MM.1S (cell line): ENCODE data around the gene SPC25.

ENCODE experiments used
- DNase-seq: peaks from one replicate; pipeline ENCODE4 v3.0.0-alpha.2; 2015
- H2AFZ ChIP-seq: fragments of 300-600 bp; sonication (generic); 2 replicates; pipeline ENCODE4 v1.6.0; 2016; ENCODE audit warnings: antibody characterized with exemption, low read length
- H3F3A ChIP-seq: fragments of 300-600 bp; sonication (generic); 2 replicates; pipeline ENCODE4 v1.6.1; 2016; ENCODE audit warnings: mild to moderate bottlenecking, antibody characterized with exemption, low read length, moderate library complexity, mixed read lengths; ENCODE audit not compliant: insufficient read depth
- H3K27ac ChIP-seq: fragments of 300-600 bp; sonication (generic); 2 replicates; pipeline ENCODE4 v1.5.1; 2016; ENCODE audit warnings: mild to moderate bottlenecking, low read length
- H3K27me3 ChIP-seq: fragments of 300-600 bp; sonication (generic); replicated peaks from 2 replicates; pipeline ENCODE4 v1.6.0; 2016; ENCODE audit warnings: low read length; ENCODE audit not compliant: insufficient read depth
- H3K36me3 ChIP-seq: fragments of 300-600 bp; sonication (generic); replicated peaks from 2 replicates; pipeline ENCODE4 v1.6.1; 2016; ENCODE audit warnings: mild to moderate bottlenecking, low read length, mixed read lengths; ENCODE audit not compliant: insufficient read depth
- H3K4me1 ChIP-seq: fragments of 300-600 bp; sonication (generic); 2 replicates; pipeline ENCODE4 v1.6.1; 2016; ENCODE audit warnings: low read length, mixed read lengths
- H3K4me2 ChIP-seq: fragments of 300-600 bp; sonication (generic); 2 replicates; pipeline ENCODE4 v1.6.0; 2016; ENCODE audit warnings: low read depth, low read length
- H3K4me3 ChIP-seq: fragments of 300-600 bp; sonication (generic); 2 replicates; pipeline ENCODE4 v1.5.1; 2016; ENCODE audit warnings: low read length, mixed read lengths
- H3K79me2 ChIP-seq: fragments of 300-600 bp; sonication (generic); 2 replicates; pipeline ENCODE4 v1.6.1; 2016; ENCODE audit warnings: mixed run types, low read length, mixed read lengths
- H3K9ac ChIP-seq: fragments of 300-600 bp; sonication (generic); 2 replicates; pipeline ENCODE4 v1.6.1; 2016; ENCODE audit warnings: low read length, mixed read lengths
- H3K9me2 ChIP-seq: fragments of 300-600 bp; sonication (generic); replicated peaks from 2 replicates; pipeline ENCODE4 v1.6.1; 2016; ENCODE audit warnings: mild to moderate bottlenecking, low read length, mixed read lengths; ENCODE audit not compliant: insufficient read depth
- H3K9me3 ChIP-seq: fragments of 300-600 bp; sonication (generic); replicated peaks from 2 replicates; pipeline ENCODE4 v1.6.1; 2016; ENCODE audit warnings: mild to moderate bottlenecking, low read length, mixed read lengths; ENCODE audit not compliant: insufficient read depth
- H4K20me1 ChIP-seq: fragments of 300-600 bp; sonication (generic); 2 replicates; pipeline ENCODE4 v1.6.1; 2016; ENCODE audit warnings: mild to moderate bottlenecking, low read length, moderate library complexity, mixed read lengths; ENCODE audit not compliant: insufficient read depth
- EZH2 ChIP-seq: fragments of 300-600 bp; sonication (generic); optimal IDR thresholded peaks from 2 replicates; pipeline ENCODE3; 2017; ENCODE audit warnings: low read depth, mild to moderate bottlenecking, antibody characterized with exemption, low read length, mixed read lengths
- EZH2phosphoT487 ChIP-seq: fragments of 300-600 bp; sonication (generic); IDR thresholded peaks from 2 replicates; pipeline ENCODE4 v1.6.1; 2018; ENCODE audit warnings: antibody characterized with exemption, low read length
- TF ChIP-seq, protein P1 (sequence below): fragments of 300-600 bp; sonication (generic); IDR thresholded peaks from 2 replicates; pipeline ENCODE4 v1.5.1; 2016; ENCODE audit warnings: antibody characterized with exemption, low read length, mixed read lengths

The SPC25 gene

DNA sequence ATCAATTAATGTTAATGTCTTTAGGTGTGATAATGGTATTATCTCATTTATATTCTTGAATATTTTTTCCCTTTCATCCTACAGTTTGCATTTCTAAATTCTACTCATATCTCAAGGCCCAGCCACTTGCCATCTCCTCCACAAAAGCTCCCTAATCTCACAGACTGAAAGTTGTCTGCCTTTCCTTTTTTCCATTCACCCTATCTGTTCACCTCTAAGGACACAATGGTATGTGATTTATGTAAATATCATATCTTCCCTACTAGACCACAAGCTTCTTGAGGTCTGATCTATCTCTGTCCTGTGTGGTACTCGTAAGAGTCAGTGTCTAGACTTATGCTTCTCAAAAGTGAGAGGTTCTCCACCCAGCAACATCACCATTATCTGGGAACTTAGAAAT is 3.9 kb upstream of the SPC25 start:
- Histone ChIP-seq H3K27ac (no peak overlapping the region), H3K79me2 (peaks cover 11% of the 10 kb centered on the region), H3K4me3 (no peak overlapping the region), H4K20me1 (no peaks in the 10 kb centered on the region), H3K9ac (no peak overlapping the region), H3K36me3 (no peaks in the 10 kb centered on the region), H3K9me2 (no peaks in the 10 kb centered on the region), H3K4me2 (no peak overlapping the region), H3K27me3 (no peaks in the 10 kb centered on the region), H3K9me3 (no peaks in the 10 kb centered on the region), H3K4me1 (peaks cover 5% of the 10 kb centered on the region; the same call in 1 of the 2 replicates), H2AFZ (no peak overlapping the region), H3F3A (no peaks in the 10 kb centered on the region)
- DNase-seq = no peak
- TF ChIP-seq EZH2 = no peak
- TF ChIP-seq, protein P1, sequence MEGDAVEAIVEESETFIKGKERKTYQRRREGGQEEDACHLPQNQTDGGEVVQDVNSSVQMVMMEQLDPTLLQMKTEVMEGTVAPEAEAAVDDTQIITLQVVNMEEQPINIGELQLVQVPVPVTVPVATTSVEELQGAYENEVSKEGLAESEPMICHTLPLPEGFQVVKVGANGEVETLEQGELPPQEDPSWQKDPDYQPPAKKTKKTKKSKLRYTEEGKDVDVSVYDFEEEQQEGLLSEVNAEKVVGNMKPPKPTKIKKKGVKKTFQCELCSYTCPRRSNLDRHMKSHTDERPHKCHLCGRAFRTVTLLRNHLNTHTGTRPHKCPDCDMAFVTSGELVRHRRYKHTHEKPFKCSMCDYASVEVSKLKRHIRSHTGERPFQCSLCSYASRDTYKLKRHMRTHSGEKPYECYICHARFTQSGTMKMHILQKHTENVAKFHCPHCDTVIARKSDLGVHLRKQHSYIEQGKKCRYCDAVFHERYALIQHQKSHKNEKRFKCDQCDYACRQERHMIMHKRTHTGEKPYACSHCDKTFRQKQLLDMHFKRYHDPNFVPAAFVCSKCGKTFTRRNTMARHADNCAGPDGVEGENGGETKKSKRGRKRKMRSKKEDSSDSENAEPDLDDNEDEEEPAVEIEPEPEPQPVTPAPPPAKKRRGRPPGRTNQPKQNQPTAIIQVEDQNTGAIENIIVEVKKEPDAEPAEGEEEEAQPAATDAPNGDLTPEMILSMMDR = no peak
- no peak for TF ChIP-seq EZH2phosphoT487

DNA sequence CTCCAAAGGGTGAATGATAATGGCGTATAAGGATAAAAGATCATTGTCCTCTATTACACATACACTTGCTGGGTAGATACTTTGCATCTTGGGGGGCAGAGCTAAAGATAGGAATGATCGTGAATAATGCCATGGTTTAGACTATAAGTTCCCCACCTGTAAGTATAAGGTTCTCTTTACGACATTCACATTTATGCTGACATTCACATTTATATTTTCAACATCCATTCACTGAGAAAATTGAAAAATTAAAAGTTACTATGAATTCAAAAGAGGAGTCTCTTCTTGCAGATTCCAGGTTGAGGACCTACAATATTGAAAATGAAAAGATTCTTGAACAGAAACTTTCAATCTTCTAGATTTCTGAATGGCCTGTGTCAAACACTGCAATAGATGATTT is 2.1 kb upstream of the SPC25 start:
- H3K4me2 ChIP-seq = no peak overlapping the region
- H3K79me2 ChIP-seq = peaks cover 12% of the 10 kb centered on the region
- no peaks in the 10 kb centered on the region for H4K20me1 ChIP-seq
- no peak overlapping the region for H3K27ac ChIP-seq
- TF ChIP-seq, protein P1 = no peak
- TF ChIP-seq EZH2phosphoT487 = no peak
- H3F3A ChIP-seq = no peaks in the 10 kb centered on the region
- no peak overlapping the region for H3K9ac ChIP-seq
- no peaks in the 10 kb centered on the region for H3K9me3 ChIP-seq
- H3K27me3 ChIP-seq = no peaks in the 10 kb centered on the region
- no peak for DNase-seq
- H3K9me2 ChIP-seq = no peaks in the 10 kb centered on the region
- peaks cover 5% of the 10 kb centered on the region; the same call in 1 of the 2 replicates for H3K4me1 ChIP-seq
- no peak overlapping the region for H2AFZ ChIP-seq
- no peak overlapping the region for H3K4me3 ChIP-seq
- H3K36me3 ChIP-seq = no peaks in the 10 kb centered on the region

DNA sequence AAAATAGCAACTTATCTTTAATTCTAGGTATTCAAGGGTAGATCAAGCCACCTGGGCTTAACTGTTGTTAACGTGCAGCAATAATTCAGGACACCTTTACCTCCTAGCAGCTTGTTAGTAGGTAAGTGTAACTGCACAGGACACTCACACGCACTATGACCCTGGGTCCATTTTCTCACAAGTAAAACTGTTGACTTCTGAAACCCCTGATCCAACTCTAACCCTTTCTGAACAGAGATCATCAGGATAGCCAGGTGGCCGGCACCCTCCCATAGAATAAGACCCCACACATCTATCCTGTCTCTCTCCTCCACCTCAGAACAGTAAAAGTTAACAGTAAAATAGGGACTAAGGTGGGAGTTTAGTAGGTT is 610 bp downstream of the SPC25 start:
- H3K4me1 ChIP-seq = peaks cover 5% of the 10 kb centered on the region; the same call in 1 of the 2 replicates
- peaks cover 20% of the 10 kb centered on the region for H3K79me2 ChIP-seq
- peak overlapping the region; percentile 89 for H3K4me2 ChIP-seq
- H3K9me3 ChIP-seq = no peaks in the 10 kb centered on the region
- no peaks in the 10 kb centered on the region for H4K20me1 ChIP-seq
- no peaks in the 10 kb centered on the region for H3K36me3 ChIP-seq
- H3K27ac ChIP-seq = peak overlapping the region; percentile 2; the same call in 1 of the 2 replicates
- no peaks in the 10 kb centered on the region for H3K27me3 ChIP-seq
- TF ChIP-seq, protein P1 = no peak
- no peak for TF ChIP-seq EZH2
- no peaks in the 10 kb centered on the region for H3F3A ChIP-seq
- peak overlapping the region; percentile 85 for H2AFZ ChIP-seq
- peak; percentile 8 for DNase-seq
- H3K4me3 ChIP-seq = peak overlapping the region; percentile 74
- H3K9ac ChIP-seq = peak overlapping the region; percentile 76
- H3K9me2 ChIP-seq = no peaks in the 10 kb centered on the region
